GM12865 (cell line): ENCODE measurements around the gene FOXN1.

ENCODE experiments used
- DNase-seq: peaks from one replicate; pipeline ENCODE4 v3.0.0; 2010; ENCODE audit warnings: low read depth
- H3K4me3 ChIP-seq: 2 replicates; pipeline ENCODE4 v1.5.1; 2011; ENCODE audit warnings: mild to moderate bottlenecking, low read depth, low read length, control low read depth
- CTCF ChIP-seq: IDR thresholded peaks from 2 replicates; pipeline ENCODE4 v1.5.1; 2011; ENCODE audit warnings: low read length, control low read depth, low read depth, inconsistent platforms; ENCODE audit not compliant: insufficient read depth; ENCODE audit errors: missing control alignments

The FOXN1 gene

GRCh38 chr17:28547623-28548416 is 41.7 kb downstream of the FOXN1 start:
- DNase-seq, result peak; percentile 91
- TF ChIP-seq CTCF, result peak; percentile 95
- H3K4me3 ChIP-seq, result peak overlapping the region; percentile 21

GRCh38 chr17:28548417-28549130 is 42.4 kb downstream of the FOXN1 start:
- H3K4me3 ChIP-seq, result no peak overlapping the region
- TF ChIP-seq CTCF, result no peak
- no peak for DNase-seq

- peak; percentile 24 for TF ChIP-seq CTCF
- H3K4me3 ChIP-seq, result peak overlapping the region; percentile 70
- DNase-seq, result peak; percentile 89
Measured at GRCh38 chr17:28549236-28550132, 43.3 kb downstream of the FOXN1 start.

- DNase-seq, result no peak
- H3K4me3 ChIP-seq, result peak overlapping the region; percentile 70
- TF ChIP-seq CTCF, result no peak
Measured at GRCh38 chr17:28550858-28551257, 44.7 kb downstream of the FOXN1 start.

- peak overlapping the region; percentile 70 for H3K4me3 ChIP-seq
- no peak for TF ChIP-seq CTCF
- DNase-seq, result no peak
Measured at GRCh38 chr17:28551421-28552175, 45.5 kb downstream of the FOXN1 start.

GRCh38 chr17:28552176-28552999 is 46.2 kb downstream of the FOXN1 start, which contains the start of gene UNC119:
TSS of gene UNC119 (minus strand) at chr17:28552624. CDS start at chr17:28552557, 67 bp downstream.
- no peak for TF ChIP-seq CTCF
- DNase-seq, result peak; percentile 84
- peak within 1 kb of the TSS; percentile 70 for H3K4me3 ChIP-seq
